ENCODE measurements around the gene AASDHPPT.

GRCh38 chr11:106091480-106092123, 14.1 kb downstream of the AASDHPPT start:
- TF ChIP-seq CTCF (conservative IDR thresholded peaks at IDR 0.05; ENCODE audit: low read depth, low read length) (no peak), POLR2A (IDR thresholded peaks at IDR 0.05; ENCODE audit: low read depth, low read length) (no peak), RCOR1 (IDR thresholded peaks at IDR 0.05; ENCODE audit: insufficient replicate concordance, low read length) (no peak), CEBPB (IDR thresholded peaks at IDR 0.05; ENCODE audit: low read depth, low read length) (no peak; the same call in 1 of the 2 replicates), RAD21 (IDR thresholded peaks at IDR 0.05; ENCODE audit: low read length) (no peak)
